Measurements from ENCODE around the gene SOBP.

DNA sequence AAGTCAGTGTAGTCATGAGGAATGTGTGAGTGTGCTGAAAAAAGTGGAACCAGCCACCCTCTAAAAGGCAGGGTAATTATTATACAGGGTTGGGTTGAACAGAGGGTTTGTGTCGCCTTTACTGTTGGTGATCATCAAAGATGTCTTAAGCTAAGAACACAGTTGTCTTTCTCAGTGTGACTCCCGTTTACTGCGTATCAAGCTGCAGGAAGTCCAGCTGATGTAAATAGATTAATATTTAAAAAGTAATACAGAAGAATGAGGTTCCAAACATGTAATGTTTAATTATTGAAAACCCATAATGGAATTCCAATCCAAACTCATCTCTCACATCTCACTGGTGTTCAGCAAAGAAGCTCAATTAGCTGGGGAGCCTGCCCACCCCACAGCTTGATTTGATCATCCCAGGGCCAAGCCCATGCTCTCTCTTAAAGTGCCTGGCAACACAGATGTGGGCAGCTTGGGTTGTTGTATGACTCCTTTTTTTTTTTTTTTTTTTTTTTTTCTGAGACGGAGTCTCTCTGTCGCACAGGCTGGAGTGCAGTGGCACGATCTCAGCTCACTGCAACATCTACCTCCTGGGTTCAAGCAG, 127.5 kb downstream of the SOBP start:
- TF ChIP-seq, protein P1, sequence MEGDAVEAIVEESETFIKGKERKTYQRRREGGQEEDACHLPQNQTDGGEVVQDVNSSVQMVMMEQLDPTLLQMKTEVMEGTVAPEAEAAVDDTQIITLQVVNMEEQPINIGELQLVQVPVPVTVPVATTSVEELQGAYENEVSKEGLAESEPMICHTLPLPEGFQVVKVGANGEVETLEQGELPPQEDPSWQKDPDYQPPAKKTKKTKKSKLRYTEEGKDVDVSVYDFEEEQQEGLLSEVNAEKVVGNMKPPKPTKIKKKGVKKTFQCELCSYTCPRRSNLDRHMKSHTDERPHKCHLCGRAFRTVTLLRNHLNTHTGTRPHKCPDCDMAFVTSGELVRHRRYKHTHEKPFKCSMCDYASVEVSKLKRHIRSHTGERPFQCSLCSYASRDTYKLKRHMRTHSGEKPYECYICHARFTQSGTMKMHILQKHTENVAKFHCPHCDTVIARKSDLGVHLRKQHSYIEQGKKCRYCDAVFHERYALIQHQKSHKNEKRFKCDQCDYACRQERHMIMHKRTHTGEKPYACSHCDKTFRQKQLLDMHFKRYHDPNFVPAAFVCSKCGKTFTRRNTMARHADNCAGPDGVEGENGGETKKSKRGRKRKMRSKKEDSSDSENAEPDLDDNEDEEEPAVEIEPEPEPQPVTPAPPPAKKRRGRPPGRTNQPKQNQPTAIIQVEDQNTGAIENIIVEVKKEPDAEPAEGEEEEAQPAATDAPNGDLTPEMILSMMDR (IDR thresholded peaks at IDR 0.05; ENCODE audit: borderline replicate concordance, extremely low read depth, low read length, poor library complexity, severe bottlenecking), result no peak
- TF ChIP-seq EZH2 (IDR thresholded peaks at IDR 0.05; ENCODE audit: borderline replicate concordance, low read depth, low read length, severe bottlenecking), result no peak
